GM18858 (cell line): ENCODE measurements around the gene SLC8B1.

Source experiments
- ATAC-seq: cut with Tn5 transposase; IDR thresholded peaks from one replicate; pipeline ENCODE4 v1.9.1; 2021; ENCODE audit not compliant: unreplicated experiment

Gene SLC8B1

DNA sequence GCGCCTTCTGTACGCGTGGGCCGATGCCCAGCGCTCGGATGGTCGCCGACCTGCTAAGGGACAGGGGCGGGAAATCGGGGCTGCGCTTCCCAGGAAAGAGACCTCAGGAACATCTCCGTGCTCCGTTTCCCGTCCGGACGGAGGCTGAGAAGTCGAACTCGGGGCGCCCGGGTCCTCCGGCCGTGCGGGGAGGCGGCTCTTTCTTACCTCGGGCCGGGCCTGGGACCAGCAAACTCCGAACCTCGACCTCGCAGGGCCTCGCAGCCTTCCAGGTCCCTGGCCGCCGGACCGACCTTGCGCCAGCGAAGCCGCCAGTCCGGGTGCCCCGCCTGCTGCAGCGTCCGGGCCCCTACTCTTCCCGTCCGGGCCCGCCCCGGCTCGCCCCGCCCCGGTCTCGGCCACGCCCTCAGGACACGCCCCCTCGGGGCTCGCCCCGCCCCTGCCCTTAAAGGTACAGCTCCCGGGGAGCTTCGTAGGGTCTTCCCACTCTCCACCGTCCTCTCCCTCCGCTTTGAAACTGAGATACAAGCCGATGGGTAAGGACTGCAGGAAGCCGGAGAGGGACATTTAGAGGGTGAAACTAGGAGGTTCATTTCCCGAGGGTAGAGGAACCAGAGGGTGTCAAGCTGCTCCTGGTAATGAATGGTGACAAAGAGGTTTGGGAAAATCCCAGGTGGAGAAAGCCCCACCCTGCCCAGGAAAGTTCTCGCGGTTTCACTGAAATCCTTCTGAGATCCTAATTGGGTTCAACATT lies at the start of gene SLC8B1:
Gene SLC8B1 (minus strand): TSS at position 324 of the 754 bp plus-strand sequence. CDS start 2,231 bp downstream, outside the sequence.
- peak; percentile 77 for ATAC-seq

DNA sequence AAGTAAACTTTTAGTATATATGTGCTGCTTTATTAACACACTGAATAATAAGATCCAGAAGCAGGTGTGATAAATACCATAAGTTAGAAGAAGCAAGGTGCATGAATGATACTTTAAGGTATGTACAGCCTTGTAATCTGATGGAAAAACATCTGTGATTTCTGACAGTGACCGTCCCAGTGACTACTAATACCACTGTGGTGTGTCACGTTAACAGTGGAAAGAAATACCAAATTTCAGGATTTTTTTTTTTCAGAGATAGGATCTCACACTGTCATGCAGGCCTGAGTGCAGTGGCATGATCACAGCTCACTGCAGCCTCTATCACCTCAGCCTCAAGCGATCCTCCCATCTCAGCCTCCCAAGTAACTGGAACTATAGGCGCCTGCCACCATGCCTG lies 47.3 kb upstream of the SLC8B1 start:
- ATAC-seq = no peak

DNA sequence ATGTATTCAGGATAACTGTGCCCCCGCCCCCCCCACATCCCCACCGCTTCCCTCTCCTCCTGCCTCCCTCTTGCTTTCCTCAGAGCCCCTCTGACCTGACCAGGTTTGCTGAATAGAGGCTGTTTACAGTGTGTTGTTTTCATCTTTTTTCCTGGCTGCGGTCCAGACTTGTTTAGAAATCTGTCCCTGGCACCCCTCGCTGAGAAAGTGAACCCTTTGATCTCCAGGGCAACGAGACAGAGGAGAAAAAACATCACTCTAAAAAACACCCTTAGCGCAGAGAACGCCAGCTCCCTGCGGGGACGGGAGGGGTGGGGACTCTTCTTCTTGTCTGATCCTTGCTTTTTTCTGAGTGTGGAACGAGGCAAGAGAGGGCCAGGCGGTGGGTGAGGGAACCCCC lies 46.3 kb upstream of the SLC8B1 start:
- ATAC-seq = no peak

DNA sequence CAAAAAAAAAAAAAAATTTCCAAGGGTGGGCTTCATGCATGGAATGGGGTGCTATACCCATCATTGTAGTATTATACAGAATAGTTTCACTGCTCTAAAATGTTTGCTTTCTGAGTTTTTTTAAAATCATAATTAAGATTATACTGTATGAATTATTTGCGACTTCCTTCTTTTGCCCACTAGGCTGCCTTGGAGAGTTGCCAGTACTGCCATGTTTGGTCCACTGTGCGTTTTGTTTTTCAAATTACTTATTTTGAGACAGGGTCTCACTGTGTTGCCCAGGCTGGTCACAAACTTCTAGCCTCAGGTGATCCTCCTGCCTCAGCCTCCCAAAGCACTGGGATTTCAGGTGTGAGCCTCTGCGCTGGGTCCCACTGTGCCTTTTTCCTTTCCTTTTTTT lies 43.4 kb upstream of the SLC8B1 start:
- no peak for ATAC-seq

DNA sequence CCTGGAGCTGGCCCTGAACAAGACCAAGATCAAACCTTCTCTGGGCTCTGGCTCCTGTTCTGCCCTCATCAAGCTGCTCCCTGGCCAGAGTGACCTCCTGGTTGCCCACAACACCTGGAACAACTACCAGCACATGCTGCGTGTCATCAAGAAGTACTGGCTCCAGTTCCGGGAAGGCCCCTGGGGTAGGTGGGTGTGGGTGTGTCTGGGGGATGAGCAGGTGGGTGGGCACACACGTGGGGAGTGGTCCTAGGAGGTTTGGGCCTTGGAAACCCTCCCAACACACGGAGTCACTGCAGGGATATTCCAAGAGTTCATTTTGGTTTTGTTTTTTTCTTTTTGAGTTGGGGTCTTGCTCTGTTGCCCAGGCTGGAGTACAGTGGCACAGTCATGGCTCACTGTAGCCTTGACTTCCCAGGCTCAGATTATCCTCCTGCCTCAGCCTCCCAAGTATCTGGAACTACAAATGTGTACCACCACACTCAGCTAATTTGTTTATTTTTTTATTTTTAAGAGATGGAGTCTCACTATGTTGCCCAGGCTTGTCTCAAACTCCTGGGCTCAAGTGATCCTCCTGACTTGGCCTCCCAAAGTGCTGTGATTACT lies 40.0 kb upstream of the SLC8B1 start:
- ATAC-seq = no peak

DNA sequence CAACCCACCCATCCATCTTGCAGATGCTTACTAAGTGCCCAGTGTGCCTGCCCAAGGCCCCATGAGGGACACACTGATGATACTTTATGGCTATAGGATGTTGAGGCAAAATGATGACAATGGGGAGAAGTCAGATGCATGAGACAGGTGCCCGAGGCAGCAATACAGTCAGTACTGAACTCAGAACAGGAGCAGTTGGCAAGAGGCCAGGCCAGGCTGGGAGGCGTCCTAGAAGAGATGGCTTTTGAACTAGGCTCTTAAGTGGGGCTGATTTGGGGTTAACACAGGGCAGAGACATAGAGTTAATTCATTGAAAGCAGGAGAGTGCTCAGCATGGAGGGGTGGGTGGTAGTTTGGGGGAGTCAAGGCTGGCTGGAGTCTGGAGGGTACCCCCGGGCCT lies 39.1 kb upstream of the SLC8B1 start:
- ATAC-seq = no peak

DNA sequence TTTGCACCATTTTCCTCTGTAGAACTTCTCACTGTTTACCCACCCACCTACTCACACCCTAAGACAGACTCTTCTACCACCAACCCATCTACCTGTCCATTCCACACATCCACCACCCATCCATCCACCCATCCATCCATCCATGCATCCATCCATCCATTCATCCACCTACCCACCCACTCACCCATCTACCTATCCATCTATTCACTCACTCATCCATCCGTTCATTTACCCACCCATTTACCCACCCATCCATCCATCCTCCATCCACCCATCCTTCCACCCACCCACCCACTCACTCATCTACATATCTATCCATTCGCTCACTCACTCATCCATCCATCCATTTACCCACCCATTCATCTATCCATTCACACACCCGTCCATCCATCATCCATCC lies 38.5 kb upstream of the SLC8B1 start:
- ATAC-seq = no peak

DNA sequence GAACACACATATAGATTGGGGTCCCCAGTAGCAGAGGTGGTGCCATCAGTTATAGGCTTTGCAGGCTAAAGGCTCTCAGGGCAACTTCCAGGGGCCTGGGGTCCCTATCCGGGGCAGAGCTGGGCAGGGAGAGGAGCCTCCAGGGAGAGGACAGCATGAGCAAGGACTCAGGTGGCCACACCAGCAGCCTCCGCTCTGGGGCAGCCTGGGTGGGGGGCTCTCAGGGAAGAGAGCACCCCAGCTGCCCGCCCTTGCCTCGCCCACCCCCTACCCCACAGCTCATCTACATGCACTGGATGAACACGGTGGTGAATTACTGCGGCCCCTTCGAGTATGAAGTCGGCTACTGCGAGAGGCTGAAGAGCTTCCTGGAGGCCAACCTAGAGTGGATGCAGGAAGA lies 37.5 kb upstream of the SLC8B1 start:
- ATAC-seq = no peak

DNA sequence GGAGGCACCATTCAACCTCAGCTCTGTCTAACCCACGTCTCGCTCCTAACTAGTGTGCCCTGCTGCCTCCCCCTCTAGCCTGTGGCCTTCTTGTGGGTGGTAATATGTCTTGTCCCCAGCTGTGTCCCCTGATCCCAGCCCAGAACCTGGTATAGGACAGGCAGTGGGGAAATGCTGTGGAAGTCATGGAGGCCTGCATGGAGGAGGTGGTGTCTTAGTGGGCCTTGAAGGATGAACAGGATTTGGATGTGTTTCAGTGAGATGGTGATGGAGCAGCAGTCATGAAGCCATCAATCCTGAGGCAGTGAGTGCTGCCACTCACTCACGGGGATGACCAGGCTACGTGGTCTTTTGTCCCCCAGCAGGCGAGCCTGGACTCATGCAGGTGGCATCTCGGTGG lies 36.9 kb upstream of the SLC8B1 start:
- no peak for ATAC-seq

DNA sequence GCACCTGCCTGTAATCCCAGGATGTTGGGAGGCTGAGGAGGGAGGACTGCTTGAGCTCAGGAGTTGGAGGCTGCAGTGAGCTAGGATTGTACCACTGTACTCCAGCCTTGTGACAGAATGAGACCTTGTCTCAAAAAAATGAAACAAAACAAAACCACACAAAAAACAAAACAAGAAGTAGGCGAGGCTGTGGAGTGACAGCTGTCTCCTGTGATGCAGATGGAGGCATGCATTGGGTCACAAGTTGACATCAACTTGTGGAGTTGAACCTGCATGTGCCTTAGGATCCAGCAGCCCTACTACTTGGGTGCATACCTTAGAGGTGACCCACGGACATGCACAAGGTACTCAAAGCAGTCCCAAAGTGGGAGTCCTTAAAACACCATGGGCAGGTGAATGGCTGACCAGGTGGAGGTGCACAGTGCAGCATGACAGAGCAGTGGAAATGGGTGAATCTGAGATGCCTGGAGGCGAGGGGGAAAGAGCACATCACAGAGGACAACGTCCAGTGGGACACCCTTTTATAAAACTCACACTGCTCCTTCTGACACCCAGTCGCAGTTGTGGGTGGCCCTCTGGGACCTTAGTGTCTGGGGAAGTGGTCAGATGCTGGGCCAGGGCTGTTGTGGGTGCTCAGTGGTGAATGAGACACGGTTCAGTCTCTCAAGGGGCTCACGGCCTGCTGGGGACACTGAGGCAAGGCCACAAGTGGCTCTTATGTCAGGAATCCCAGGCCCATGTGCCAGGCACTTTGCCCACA lies 36.2 kb upstream of the SLC8B1 start:
- no peak for ATAC-seq

DNA sequence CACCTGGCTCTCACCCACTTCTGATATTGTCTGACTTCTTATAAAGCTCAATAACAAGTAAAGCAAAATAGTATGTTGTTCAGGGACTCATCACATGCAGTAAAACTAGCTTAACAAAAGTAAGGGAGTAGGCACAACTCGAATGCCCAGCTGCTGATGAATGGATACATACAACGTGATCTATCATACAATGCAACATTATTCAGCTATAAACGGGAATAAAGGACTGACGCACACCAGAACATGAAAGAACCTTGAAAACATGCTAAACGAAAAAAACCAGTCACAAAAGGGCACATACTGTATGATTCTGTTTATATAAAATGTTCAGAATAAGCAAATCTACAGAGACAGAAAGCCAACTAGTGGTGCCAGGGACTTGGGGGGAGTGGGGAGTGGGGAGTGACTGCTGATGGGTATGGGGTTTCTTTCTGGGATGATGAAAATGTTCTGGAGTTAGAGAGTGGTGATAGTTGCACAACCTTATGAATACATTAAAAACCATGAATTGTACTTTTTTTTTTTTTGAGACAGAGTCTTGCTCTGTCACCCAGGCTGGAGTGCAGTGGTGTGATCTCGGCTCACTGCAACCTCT lies 34.6 kb upstream of the SLC8B1 start:
- no peak for ATAC-seq

DNA sequence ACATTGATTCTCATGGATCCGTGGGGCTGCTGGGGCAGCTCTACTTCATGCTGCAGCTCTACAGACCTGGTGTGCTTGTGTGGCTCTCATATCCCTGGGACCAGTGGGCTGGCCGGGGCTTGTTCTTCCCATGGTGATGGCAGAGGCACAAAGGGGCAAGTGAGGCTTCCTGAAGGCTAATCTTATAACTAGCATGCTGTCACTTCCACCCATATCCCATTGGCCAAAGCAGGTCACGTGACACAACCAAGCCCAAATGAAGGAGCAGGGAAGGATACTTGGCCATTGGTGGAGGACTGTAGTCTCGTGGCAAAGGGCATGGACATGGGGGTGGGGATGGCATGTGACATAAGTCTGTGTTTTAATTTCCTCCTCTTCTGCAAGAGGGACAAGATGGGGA lies 33.4 kb upstream of the SLC8B1 start:
- no peak for ATAC-seq

DNA sequence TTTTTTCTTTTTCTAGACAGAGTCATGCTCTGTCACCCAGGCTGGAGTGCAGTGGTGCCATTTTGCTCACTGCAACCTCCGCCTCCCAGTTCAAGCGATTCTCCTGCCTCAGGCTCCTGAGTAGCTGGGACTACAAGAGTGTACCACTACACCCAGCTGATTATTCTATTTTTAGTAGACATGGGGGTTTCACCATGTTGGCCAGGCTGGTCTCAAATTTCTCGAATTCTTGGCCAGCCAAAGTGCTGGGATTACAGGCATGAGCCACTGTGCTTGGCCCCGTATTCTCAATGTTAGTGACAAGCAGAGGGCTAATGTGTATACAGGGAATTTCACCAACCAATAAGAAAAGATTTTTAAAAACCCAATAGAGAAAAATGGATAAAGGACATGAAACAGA lies 31.9 kb upstream of the SLC8B1 start:
- no peak for ATAC-seq

DNA sequence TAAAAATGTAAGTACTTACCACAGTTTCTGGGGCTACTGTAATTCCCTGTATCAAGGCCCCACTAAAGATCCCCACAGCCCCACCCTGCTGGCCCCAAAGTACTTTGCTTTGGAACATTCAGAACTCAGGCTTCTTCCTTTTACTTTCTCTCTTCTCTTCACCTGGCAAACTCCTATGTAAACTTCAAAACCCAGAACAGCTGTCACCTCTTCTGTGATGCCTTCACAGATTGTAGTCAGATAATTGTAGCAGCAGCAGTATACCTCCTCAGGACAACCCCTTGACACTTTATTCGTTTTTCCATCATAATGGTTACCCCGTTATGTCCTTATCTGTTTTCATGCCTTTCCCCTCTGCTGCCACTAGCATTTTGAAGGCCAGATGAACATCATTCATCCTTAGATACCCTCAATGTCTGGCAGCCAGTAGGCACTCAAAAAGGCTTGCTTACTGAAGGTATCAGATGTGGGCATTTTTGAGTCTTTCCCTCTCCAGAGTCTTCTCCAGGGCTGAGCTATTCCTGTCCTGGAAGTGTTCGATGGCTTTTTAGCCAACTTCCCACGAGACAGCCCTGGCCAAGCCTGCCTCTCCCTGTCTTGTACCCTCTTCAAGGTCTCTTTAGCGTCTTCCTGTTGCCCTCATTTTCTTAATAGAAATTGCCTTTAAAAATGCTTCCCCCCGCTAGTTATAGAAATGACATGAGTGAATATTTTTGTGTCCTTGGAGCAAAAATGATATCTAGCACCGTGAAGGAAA lies 30.9 kb upstream of the SLC8B1 start:
- no peak for ATAC-seq

DNA sequence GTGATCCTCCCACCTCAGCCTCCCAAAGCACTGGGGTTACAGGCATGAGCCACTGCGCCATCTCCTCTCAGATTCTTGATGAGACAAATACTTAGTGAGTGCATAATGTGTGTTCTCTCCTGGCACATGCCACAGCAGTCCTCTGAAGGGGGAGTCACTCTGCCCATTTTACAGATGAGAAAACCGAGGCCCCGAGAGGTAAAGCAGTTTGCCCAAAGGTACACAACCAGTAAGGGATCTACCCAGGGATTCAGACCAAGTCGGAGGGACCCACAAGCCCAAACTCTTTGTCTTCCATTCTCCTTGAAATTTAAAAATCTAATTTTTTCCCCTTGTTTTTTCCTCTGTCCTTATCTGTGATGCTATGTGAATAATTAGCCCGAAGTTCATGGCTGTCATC lies 29.8 kb upstream of the SLC8B1 start:
- ATAC-seq = no peak

DNA sequence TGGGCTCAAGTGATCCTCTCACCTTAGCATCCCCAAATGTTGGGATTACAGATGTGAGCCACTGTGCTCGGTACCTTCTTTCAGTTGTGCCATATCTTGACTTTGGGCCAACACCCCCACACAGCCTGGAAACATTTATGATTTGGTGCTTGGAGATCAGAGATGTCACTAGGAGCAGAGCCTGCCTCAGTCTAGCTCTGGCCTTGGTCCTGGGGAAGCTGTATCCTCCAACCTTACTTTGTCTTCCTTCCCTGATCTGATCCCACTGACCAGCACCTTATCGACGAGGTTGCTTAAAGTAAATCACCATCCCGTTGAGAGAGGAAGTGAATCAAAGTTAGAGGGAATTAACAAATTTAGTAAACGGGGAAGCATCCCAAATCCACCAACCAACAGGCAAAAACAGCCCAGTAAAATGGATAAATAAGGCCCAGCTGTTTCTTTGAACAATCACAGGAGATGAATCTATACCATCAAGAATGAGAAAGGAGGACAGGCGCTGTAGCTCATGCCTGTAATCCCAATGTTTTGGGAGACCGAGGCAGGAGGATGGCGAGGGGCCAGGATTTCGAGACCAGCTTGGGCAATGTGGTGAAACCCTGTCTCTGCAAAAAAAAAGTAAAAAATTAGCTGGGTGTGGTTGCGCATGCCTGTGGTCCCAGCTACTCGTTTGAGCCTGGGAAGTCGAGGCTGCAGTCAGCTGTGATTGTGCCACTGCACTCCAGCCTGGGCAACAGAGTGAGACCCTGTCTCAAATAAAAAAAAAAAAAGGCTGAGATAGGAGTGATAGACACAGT lies 26.9 kb upstream of the SLC8B1 start:
- no peak for ATAC-seq

DNA sequence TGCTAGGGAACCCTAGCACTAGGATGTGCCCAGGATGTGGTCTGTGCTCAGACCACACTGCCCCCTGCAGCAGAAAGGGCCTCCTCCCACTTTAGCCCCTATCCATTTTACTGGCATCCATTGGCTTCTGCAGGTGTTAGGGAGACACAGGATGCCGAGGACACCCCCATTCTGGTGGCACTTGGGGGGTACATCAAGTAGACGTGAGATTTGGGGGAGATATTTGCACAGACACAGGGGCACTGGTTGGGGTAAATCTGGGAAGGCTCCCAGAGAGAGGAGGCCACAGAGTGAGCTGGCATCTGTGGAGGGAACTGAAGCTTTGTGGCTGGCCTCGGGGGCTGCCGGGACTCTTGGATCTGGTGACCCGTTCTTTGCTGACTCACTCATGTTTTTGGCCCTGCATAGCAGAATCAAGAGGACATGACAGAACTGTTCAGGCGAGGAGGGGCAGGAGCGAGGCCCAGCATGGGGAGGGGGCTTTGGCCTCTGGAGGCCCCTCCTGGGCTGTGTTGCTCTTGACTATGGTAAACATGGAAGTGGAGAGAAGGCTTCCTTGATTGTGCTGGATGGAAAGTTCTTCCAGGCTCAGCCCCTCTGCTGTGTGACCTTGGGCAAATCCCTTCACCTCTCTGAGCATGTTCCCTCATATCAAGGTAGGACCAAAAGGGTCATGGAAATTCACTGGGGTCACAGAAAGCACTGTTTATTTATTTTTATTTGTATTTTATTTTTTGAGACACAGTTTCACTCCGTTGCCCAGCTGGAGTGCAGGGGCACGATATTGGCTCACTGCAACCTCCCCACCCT lies 25.2 kb upstream of the SLC8B1 start:
- no peak for ATAC-seq

DNA sequence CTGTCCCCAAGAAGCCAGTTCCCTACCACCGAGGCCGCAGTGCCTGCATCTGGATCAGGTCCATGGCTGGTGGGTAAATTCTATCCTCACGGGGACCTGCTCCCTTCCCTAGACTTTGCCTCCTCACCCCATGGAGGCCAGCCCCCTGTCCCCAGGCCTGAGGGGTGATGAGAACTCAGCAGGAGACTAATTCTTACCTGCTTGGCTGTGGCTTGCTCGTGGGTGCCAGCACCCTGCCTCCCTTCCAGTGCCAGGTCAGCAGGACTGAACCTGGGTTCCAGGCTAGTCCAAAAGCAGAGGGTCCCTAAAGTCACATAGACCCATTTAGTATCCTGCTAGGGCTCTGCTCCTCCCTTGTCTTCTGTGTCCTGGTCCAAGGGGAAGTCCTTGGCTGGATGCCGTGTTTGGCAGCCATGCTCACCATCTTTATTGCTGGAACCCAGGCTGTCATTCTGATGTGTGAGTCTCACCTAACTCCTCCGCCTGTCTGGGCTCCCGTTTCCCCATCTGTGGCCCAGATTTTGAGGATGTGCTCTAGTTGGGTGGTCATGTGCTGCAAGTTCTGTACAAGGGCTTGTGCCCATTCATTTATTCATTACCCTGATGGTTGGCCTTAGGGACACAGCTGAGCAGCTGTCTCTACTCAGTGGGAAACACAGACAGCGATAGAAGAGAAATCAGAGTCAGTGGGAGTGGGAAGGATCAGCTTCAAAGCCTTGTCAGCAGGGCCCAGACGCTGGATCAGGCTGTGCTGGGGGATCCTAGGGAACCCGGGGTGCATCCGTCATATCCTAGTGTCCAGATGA lies 24.4 kb upstream of the SLC8B1 start:
- ATAC-seq = no peak
